ENCODE data around the gene TSKS.
"Not testable (repeated sequence)": the region's sequence is repeated elsewhere in the genome, so short reads cannot be mapped to it uniquely, and the experiment has no call there.

Gene TSKS

DNA sequence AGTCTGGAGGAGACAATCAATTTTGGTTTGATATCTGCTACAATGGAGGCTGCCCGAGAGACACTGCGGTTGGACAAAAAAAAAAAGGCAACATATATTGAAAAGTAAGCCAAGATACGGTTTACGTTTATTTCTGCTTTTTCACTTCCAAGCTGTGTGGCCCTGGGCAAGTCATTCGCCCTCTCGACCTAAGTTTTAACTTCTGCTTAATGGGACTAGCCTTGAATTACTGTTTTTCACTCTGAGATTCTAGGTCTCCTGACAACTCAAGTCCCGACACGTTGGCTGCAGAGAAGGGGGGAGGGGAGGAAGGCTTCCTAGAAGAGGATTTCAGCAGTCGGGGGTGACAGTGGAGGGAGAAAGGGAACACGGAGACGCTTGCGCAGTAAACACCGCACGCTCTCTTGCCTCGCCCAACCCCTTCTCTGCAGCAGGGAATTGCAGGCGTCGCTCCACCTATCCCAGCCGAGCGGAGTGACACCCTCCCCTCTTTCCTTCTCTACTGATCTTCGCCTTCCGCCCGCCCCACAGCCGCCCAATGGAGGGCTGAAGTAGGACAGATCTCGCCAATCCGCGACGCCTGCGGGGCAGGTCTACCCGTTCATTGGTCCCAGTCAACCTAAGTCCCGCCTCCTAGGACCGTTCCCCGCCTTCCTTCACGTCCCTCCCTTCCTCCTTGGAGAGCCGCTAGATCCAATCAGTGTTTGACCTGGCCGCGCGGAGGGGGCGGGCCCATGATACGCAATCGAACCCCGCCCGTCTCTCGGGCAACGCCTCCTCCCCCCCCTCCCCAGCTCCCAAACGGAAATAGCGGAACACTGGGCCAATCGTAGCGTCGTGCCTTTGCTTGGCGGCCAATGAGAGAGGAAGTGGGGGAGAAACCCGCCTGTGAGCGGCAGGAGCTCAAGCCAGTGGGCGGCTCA lies 3.2 kb upstream of the TSKS start:
- peak; percentile 100 for DNase-seq

DNA sequence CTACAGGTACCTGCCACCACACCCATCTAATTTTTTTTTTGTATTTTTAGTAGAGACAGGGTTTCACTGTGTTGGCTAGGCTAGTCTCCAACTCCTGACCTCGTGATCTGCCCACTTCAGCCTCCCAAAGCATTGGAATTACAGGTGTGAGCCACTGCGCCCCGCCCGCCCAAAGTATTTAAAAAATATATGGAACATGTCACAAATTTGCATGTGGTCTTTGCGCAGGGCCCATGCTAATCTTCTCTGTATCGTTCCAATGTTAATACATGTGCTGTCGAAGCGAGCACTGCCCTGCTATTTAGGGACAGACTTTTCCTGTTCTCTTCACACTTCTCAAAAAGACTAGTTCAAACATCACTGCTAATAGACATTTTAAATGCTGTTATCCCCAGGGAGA lies 1.2 kb upstream of the TSKS start:
- DNase-seq = no peak

DNA sequence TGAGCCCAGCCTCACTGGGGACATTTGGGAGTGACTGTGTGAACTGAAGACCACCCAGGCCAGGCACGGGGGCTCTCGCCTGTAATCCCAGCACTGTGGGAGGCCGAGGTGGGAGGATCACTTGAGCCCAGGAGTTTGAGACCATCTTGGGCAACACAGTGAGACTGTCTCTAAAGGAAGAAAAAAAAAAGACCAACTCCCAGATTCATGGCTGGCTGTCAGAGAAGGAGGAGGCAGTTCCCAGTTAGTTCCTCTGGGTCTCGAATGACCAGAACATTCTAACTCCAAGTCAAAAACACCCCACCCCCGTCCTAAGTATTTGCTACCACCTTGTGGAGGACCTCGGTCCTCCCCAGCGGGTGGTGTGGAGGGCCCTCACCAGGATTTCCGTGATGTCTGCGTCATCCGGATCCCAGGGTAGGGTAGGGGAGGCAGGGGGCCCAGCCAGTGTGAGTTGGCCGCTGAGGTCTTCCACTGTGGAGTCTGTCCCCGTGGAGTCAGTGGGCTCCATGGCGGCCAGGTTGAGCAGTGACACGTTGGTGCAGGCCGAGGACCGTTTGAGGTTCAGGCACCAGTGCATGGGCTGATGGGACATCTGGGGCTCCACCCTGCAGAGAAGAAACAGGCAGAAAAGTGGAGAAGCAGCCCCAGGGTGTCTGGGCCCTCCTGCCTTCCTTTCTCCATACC lies 1.3 kb downstream of the TSKS start:
- no peak for DNase-seq

DNA sequence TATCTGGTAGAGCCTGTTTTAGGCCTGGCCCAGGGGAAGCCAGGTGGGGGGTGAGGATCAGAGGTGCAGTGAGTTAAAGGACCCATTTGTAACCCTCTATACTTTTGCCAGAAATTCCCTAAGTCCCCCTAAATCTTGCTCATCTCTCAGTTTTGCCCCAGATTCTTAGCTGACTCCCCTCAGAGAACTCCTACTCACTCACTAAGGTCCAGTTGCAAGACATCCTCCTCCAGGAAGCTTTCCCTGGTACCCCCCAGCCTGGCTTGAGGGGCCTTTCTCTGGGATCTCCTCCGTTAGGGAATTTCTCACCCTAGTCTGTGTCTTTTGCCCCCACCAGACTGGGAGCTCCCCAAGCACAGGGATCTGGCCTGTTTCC lies 1.9 kb downstream of the TSKS start:
- DNase-seq = no peak

DNA sequence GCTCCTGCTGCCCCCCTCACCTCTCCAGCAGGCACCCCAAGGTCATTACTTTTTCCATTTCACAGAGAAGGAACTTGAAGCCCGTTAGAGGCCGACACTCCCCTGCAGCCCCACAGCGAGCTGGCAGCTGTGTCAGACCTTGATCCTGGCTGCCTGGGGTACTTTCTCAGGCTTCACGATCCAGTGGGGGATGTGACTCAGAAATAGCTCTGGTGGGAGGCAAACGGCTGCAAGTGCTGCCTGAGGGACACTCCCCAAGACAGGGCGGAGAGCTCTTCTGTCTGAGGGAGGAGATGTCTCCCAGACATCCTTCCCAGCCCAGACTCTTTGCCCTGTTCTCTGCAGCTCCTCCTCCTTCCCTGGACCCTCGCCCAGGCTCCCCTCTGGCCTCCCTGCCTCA lies 4.8 kb downstream of the TSKS start:
- no peak for DNase-seq

DNA sequence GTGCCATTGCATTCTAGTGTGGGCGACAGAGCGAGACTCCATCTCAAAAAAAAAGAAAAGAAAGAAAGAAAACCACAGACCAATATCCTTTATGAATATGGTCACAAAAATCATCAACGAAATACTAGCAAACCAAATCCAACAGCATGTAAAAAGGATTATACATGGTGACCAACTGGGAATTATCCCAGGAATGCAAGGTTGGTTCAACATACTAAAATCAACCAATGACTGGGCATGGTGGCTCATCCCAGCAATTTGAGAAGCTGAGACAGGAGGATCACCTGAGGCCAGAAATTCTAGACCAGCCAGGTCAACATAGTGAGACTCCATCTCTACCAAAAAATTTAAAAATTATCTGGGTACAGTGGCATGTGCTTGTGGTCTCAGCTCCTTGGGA lies 7.2 kb downstream of the TSKS start:
- no peak for DNase-seq

DNA sequence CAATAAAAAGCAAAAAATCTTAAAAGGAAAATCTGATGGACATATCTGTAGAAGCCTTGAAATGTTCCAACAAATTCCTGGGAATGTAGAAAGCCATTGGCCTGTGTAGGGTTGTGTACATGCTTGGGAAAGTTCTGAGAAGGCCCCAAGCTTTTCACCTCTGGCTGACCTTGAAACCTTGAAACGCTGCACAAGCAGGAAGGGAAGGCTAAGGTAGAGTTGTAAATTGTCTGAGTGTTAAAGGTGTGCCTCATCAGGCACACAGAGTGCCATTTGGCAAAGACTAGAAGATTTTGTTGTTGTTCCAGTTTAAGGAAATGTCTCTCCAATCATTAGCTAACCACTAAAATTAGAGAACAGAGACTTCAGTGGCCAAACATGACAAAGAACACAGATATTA lies 10.4 kb downstream of the TSKS start:
- no peak for DNase-seq

DNA sequence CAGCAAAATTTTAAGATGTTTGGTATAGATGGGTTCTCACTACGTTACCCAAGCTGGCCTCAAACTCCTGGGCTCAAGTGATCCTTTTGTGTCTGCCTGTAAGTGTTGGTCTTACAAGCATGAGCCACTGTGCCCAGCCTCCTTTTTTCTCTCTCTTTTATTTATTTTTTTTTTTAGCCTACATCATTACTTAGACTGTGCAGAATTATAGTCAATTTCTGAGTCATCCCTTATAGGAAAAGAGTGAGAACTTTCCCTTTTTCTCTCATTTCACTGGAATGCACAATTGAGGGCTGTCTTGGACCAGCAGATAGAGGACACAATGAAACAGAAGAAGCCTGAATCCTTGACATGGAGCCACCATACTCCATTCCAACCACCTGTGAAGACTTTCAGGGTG lies 13.3 kb downstream of the TSKS start:
- DNase-seq = no peak

DNA sequence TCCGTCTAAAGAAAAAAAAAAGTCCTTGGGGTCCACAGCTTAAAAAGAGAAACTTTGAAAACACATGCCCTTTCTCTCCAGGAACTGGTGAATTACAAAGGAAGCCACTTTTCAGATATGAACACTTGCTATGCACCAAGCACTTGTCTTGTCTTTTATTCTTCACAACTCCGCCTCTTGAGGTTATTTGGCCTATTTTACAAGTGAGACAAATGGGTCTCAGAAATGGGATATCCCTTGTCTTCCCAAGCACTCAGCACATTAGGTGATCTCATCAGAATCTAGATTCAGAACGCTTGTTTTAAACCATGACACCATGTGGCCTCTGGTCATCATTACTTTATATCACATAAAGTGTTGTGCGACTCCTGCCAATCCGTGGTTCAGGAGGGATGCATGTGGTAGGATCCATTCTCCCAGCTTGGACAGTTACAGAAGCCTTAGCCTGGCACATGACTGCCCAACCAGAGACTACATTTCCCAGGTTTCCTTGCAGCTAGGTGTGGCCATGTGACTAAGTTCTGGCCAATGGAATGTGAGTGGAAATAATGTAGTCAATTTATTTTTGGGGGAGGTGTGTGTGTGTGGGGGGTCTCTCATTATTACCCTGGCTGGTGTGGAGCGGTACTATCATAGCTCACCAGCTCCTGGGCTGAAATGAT lies 13.9 kb downstream of the TSKS start:
- peak in 1 of 2 experiments; percentile 34 for DNase-seq

DNA sequence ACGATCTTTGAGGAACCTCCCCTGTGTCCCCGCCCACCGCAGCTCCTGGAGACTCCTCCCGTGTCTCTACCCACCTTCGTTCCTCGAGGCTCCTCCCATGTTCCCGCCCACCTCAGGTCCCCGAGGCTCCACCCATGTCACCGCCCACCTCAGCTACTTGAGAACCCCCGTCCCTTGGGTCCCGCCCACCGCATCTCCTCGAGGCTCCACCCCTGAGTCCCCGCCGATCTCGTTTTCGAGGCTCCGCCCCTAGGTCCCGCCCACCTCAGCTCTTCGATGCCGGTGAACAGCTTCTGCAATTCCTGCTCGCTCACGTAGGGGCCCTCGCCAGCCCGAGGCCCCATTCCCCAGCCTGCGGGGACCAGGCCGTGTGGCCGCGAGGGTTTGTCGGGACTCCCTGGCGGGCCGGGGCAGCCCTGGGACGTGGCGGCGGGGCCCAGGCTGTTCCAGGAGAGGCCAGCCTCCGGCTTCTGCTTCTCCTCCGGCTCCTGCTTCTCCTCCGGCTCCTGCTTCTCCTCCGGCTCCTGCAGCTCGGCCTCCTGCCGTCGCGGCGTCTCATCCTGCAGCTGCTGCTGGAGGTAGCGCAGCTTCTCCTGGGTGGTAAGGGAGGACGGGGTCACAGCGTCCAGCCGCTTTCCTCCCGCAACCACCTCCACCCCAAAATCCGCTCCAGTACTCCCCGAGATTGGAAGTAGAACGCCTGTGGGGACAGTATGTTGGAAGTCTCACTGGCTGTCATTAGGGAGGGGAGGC lies 16.7 kb downstream of the TSKS start:
- peak in 1 of 2 experiments; percentile 42 for DNase-seq

DNA sequence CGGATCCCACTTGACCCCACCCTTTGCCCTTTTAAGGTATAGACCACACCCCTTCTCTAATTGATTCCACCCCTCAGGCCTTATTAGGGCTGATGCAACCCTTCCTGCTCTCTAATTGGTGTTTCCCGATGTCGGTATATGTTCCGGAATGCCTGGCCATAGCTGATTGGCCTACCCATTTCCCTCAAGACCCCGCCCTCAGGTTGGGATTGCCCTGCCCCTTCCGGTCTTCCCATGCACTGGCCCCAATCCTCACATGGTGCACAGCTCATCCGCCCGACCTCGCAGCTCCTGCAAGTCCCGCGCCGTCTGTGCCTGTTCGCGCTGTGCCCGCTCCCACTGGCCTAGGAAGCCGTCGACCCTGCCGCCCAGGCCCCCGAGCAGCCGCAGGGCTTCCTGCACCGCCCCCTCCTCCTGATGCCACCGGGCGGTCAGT lies 18.1 kb downstream of the TSKS start:
- DNase-seq = no peak

DNA sequence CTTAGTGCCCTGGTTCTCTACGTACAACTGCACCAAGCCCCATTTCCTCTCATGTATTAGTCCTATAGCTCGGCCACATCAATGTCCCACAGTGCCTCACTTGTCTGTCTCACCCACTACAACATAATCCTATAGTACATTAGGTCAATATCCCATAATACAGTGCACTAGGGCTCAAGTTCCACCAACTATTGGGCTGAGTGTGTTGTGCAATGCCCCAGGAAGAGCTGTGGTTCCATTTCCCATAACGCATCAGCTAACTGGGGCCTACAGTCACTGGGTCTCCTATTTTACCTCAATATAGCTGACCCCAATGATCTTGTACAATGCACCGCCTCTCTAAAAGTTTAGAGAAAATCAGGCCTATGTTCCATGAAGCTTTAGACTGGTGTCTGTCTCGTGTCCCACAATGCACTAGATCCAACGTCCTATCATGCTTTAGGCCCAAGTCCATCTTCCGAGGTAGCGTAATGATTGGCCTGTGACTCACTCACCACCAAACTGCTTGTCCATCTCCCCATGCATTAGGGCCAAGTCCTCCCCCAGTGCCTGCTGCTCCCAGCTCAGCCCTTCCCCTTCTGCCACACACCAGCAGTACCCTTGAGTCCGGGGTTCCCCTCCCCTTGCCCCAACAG lies 21.8 kb downstream of the TSKS start:
- DNase-seq = no peak

DNA sequence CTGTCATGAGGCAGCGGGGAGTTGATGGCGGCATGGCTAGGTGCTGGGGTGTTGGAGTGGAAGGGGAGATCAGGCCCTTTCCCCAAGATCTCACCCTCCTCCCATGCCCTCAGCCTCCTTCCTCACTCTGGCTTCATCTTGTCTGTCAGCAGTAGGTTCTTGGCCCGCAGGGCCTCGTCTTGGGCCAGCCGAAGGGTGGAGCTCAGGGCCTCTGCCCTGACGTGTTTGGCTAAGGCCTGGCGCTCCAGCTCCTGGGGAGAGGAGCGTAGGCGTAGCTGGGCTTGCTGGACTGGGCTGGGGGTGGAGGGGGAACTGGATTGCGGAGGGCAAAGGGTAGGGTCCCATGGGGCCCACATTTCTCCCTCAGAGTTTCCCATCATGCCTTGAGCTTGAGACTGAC lies 23.2 kb downstream of the TSKS start:
- no peak for DNase-seq

DNA sequence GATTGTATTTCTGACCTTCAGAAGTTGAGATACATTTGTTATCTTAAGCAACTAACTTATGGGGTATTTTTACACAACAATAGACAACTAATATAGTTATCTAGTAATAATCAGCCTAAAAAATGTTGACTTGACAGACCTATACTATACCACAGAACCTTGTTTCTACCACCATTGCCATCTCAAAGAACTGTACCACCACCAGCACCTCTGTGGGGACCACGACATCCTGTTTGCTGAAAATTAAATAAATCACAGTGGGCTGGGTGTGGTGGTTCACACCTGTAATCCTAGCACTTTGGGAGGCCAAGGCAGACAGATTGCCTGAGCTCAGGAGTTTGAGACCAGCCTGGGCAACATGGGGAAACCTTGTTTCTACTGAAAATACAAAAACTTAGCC lies 24.0 kb downstream of the TSKS start:
- DNase-seq = no peak

DNA sequence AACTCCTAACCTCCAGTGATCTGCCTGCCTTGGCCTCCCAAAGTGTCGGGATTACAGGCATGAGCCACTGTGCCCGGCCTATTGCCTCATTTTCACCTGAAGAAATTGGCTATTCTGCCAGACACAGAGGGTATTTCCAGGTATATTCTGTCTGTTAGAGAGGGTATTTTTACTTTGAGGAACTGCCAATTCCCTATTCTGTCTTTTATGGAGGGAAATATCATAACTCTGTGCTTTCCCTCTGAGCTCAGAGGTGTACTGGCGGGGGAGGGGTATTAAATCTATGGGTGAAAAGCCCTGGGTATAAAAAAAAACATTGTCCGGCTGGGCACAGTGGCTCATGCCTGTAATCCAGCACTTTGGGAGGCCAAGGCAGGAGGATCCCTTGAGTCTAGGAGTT lies 24.8 kb downstream of the TSKS start:
- no peak for DNase-seq

DNA sequence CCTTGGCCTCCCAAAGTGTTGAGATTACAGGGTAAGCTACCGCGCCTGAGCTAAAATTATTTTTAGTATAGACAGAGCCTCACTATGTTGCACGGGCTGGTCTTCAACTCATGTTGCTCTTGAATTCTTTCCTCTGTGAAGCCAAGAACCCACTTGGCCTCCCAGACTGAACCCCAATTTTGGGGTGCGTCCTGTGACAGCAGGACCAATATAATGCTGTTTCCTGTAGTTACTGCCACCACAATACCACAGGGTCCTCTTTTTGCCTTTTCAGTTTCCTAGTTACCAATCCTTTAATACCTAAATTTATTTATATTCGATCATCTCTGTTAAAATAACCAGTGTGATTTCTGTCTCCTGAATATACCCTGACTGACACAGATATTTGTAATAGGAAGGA lies 32.9 kb downstream of the TSKS start:
- no peak for DNase-seq

DNA sequence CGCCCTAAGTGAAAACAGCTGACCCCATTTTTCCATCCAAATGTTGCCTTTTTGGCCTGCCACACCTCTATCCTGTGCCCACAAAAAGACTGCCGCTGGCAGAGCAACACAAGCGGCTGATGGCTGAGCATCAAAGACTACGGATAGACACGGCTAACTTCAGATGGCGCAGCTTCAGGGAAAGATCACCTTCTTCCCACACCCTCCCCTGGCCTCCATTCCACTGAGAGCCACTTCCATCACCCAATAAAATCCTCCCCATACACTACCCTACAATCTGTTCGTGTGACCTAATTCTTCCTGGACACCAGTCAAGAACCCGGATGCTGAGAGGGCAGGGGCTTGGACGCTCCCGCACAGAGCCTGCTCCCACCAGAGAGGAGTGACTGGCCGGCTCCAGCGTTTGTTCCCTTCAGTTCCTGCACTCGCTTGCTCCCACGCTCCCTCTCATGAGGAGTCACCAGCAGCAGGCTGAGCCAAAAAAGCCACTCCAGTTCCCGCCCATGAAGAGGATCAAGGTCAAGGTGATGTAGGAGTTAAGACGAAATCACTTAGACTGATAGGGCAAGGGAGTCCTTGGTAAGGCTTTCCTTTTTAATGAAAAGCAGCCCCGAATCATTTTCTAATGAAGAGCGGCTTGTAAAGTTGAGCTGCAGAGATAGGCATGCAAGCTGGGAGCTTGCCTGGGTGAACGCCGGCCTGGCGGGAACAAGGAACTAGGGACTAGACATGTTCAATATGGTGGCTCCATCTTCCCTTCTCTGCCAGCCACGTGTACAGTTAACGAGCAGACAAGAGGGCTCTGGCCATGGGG lies 35.7 kb downstream of the TSKS start:
- DNase-seq = no peak

DNA sequence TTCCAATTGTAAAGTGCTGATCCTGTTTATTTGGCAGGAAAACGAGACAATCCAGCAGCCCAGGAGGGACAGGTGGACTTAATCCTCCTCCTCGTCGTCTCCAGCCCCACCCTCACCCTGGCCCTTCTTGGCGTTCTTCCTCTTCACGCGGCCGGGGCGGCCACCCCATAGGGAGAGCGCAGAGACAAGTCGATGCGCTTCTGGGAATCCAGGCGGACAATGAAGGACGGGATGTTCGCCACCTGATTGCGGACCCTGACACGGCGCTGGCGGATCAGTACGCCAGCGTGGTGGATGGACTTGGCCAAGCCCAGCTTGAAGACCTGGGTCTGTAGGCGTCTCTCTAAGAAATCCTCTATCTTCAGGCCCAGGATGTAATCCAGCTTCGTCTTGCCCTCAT lies 43.7 kb downstream of the TSKS start:
- not testable (repeated sequence) for DNase-seq

DNA sequence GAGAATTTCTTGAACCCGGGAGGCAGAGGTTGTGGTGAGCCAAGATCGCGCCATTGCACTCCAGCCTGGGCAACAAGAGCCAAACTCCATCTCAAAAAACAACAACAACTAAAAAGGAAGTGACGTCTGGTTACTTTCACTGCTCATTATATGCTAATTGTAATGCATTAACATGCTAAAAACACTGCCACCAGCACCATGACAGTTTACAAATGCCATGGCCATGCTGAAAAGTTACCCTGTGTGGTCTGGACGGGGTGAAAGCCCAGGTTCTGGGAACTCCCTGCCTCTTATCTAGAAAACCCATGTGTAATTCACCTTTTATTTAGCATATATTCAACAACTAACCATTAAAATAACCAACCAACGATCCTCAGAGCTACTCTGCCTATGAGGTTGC lies 44.1 kb downstream of the TSKS start:
- DNase-seq = no peak

DNA sequence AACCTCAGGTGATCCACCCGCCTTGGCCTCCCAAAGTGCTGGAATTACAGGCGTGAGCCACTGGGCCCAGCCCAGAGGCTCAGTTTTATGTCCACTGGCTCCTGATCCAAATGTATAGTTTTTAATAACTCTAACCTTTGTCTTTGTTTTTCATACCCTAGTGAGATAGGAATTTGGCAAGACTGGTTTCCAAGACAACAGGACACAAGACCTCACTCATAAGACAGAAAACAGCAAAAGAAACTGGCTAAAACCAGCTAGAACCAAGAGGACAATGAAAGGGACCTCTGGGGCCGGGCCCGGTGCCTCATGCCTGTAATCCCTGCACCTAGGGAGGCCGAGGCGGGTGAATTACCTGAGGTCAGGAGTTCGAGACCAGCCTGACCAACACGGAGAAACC lies 44.6 kb downstream of the TSKS start:
- no peak for DNase-seq

DNA sequence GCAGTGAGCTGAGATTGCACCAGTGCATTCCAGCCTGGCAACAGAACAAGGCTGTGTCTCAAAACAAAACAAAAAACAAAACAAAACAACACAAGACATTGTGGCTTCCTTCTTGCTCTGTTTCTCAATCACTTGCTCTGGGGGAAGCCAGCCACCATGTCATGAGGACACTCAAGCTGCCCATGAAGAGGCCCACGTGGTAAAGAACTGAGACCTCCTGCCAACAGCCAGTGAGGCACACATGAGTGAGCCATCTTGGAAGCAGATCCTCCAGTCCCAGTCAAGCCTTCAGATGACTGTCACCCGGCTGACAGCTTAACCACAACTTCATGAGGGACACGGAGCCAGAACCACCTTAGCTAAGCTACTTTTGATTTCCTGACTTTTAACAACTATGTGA lies 47.0 kb downstream of the TSKS start:
- DNase-seq = no peak
